Right atrium auricular region (tissue), 2 donors: ENCODE data around the gene PTPRD. TPM values are rescaled to one million over a fixed set of nuclear protein-coding genes. Genes with fewer than 3 reads are reported as not detected.

Source experiments
- DNase-seq: peaks from one replicate; pipeline ENCODE4 v3.0.0-alpha.2; 2019; ENCODE audit warnings: low spot score
- H3K27ac ChIP-seq, 2 donors: fragments of 200-600 bp; sonication (generic); 1 replicate in 1 of 2; 2 replicates in 1 of 2; pipeline ENCODE4 v1.5.1; 2016 to 2019
- H3K27me3 ChIP-seq, 2 donors: fragments of 200-600 bp; sonication (generic); one replicate each; pipeline versions ENCODE4 v1.5.1 to v1.6.0; 2017 to 2019
- H3K36me3 ChIP-seq: fragments of 200-600 bp; sonication (generic); one replicate; pipeline ENCODE4 v1.5.1; 2016
- H3K4me1 ChIP-seq, 2 donors: fragments of 200-600 bp; sonication (generic); one replicate each; pipeline versions ENCODE4 v1.5.1 to v1.6.0; 2017 to 2019
- H3K4me3 ChIP-seq, 2 donors: fragments of 200-600 bp; sonication (generic); 1 replicate in 1 of 2; 2 replicates in 1 of 2; pipeline ENCODE4 v1.5.1; 2017 to 2019; ENCODE audit warnings: mild to moderate bottlenecking in 1 of 2, moderate library complexity in 1 of 2
- H3K9me3 ChIP-seq, 2 donors: fragments of 200-600 bp; sonication (generic); one replicate each; pipeline ENCODE4 v1.5.1; 2019
- CTCF ChIP-seq, 2 donors: fragments of 200-600 bp; sonication (generic); IDR thresholded peaks; one replicate each; pipeline ENCODE4 v1.5.1; 2019; ENCODE audit warnings: antibody characterized with exemption in 2 of 2
- total RNA-seq, 2 donors: library from RNA; depleted of rRNA; stranded (reverse); fragments of >200 nt; gene quantifications; one replicate each; pipeline ENCODE4 v1.1.0, GENCODE V29; 2016

Gene PTPRD
- total RNA-seq, 2 donors from 2014 or later = 5.5 to 6.6 TPM

- no peak for DNase-seq
- no peaks in the 10 kb centered on the region for H3K9me3 ChIP-seq
These were observed 2001.6 kb downstream of the PTPRD start for GRCh38 chr9:8611153-8611552.

GRCh38 chr9:8610256-8610655, 2002.5 kb downstream of the PTPRD start:
- Histone ChIP-seq H3K4me1 (peaks cover 0 to 4% of the 10 kb centered on the region in 2 donors), H3K4me3 (no peak overlapping the region), H3K36me3 (no peaks in the 10 kb centered on the region), H3K27me3 (no peaks in the 10 kb centered on the region), H3K27ac (no peak overlapping the region), H3K9me3 (no peaks in the 10 kb centered on the region)
- DNase-seq = no peak
- no peak for TF ChIP-seq CTCF (IDR thresholded peaks at IDR 0.05)

More at GRCh38 chr9:8611153-8611552, 2001.6 kb downstream of the PTPRD start:
- H3K27me3 ChIP-seq = no peaks in the 10 kb centered on the region
- peaks cover 0 to 4% of the 10 kb centered on the region in 2 donors for H3K4me1 ChIP-seq
- no peak overlapping the region for H3K27ac ChIP-seq
- TF ChIP-seq CTCF (IDR thresholded peaks at IDR 0.05) = no peak
- no peak overlapping the region for H3K4me3 ChIP-seq
- no peaks in the 10 kb centered on the region for H3K36me3 ChIP-seq

GRCh38 chr9:8605096-8605495, 2007.7 kb downstream of the PTPRD start:
- Histone ChIP-seq H3K4me3 (no peak overlapping the region), H3K36me3 (no peaks in the 10 kb centered on the region), H3K27ac (no peak overlapping the region), H3K27me3 (no peaks in the 10 kb centered on the region), H3K4me1 (no peaks in the 10 kb centered on the region), H3K9me3 (no peaks in the 10 kb centered on the region)
- DNase-seq = no peak
- TF ChIP-seq CTCF (IDR thresholded peaks at IDR 0.05) = no peak

- no peak for DNase-seq
- Histone ChIP-seq H3K36me3 (no peaks in the 10 kb centered on the region), H3K4me3 (no peak overlapping the region), H3K27ac (no peak overlapping the region), H3K27me3 (no peaks in the 10 kb centered on the region), H3K9me3 (no peaks in the 10 kb centered on the region), H3K4me1 (no peaks in the 10 kb centered on the region)
- no peak for TF ChIP-seq CTCF (IDR thresholded peaks at IDR 0.05)
These were observed 2008.6 kb downstream of the PTPRD start for GRCh38 chr9:8604201-8604600.

- DNase-seq = no peak
- Histone ChIP-seq H3K9me3 (no peaks in the 10 kb centered on the region), H3K27me3 (no peaks in the 10 kb centered on the region), H3K4me1 (no peaks in the 10 kb centered on the region), H3K36me3 (no peaks in the 10 kb centered on the region), H3K4me3 (no peak overlapping the region), H3K27ac (no peak overlapping the region)
- TF ChIP-seq CTCF (IDR thresholded peaks at IDR 0.05) = no peak
These were observed 2011.7 kb downstream of the PTPRD start for GRCh38 chr9:8600914-8601680.

- no peak for TF ChIP-seq CTCF (IDR thresholded peaks at IDR 0.05)
- Histone ChIP-seq H3K36me3 (no peaks in the 10 kb centered on the region), H3K4me1 (no peaks in the 10 kb centered on the region), H3K27me3 (no peaks in the 10 kb centered on the region), H3K27ac (no peak overlapping the region), H3K4me3 (no peak overlapping the region), H3K9me3 (no peaks in the 10 kb centered on the region)
- DNase-seq = no peak
These were observed 2012.9 kb downstream of the PTPRD start for GRCh38 chr9:8599937-8600336.
